SK-N-SH (cell line): ENCODE data around the gene ATF6.

ENCODE experiments used
- ELF1 ChIP-seq: IDR thresholded peaks from 2 replicates; pipeline ENCODE4 v1.4.0; 2012
- EP300 ChIP-seq, 2 experiments: IDR thresholded peaks; 2 replicates each; pipeline versions ENCODE4 v1.4.0 to v1.6.1; 2012; ENCODE audit warnings: borderline replicate concordance in 1 of 2, low read depth in 1 of 2, low read length in 1 of 2
- EZH2phosphoT487 ChIP-seq: fragments of 200-600 bp; sonication (generic); IDR thresholded peaks from 2 replicates; pipeline ENCODE4 v1.6.1; 2017; ENCODE audit warnings: low read depth, mixed run types, mild to moderate bottlenecking, antibody characterized with exemption, moderate library complexity, borderline replicate concordance
- FOSL2 ChIP-seq: IDR thresholded peaks from 2 replicates; pipeline ENCODE4 v1.4.0; 2012; ENCODE audit warnings: low read depth, mild to moderate bottlenecking, moderate library complexity, borderline replicate concordance
- FOXM1 ChIP-seq: IDR thresholded peaks from 2 replicates; pipeline ENCODE4 v1.4.0; 2012; ENCODE audit warnings: low read depth, mild to moderate bottlenecking
- MAX ChIP-seq: IDR thresholded peaks from 2 replicates; pipeline ENCODE4 v1.4.0; 2012; ENCODE audit warnings: low read depth
- MXI1 ChIP-seq: IDR thresholded peaks from 2 replicates; pipeline ENCODE4 v1.6.1; 2012; ENCODE audit warnings: mild to moderate bottlenecking, low read depth, low read length, improper control_type of control experiment
- RAD21 ChIP-seq: IDR thresholded peaks from 2 replicates; pipeline ENCODE4 v1.6.1; 2012; ENCODE audit warnings: mild to moderate bottlenecking, low read length
- TAF1 ChIP-seq: IDR thresholded peaks from 2 replicates; pipeline ENCODE4 v1.6.1; 2012; ENCODE audit warnings: low read depth, mild to moderate bottlenecking, low read length, moderate library complexity, borderline replicate concordance
- TF ChIP-seq, protein P1 (sequence below): fragments of 200-600 bp; sonication (generic); IDR thresholded peaks from 2 replicates; pipeline ENCODE4 v1.6.1; 2017; ENCODE audit warnings: antibody characterized with exemption, mild to moderate bottlenecking, moderate library complexity
- TF ChIP-seq, protein P2 (sequence below): fragments of 150-350 bp; IDR thresholded peaks from 2 replicates; pipeline ENCODE4 v1.6.1; 2017; ENCODE audit warnings: antibody characterized with exemption, low read length, low read depth, borderline replicate concordance

GRCh38 chr1:162000053-162000420 lies 233.9 kb downstream of the ATF6 start:
- TF ChIP-seq, protein P1, sequence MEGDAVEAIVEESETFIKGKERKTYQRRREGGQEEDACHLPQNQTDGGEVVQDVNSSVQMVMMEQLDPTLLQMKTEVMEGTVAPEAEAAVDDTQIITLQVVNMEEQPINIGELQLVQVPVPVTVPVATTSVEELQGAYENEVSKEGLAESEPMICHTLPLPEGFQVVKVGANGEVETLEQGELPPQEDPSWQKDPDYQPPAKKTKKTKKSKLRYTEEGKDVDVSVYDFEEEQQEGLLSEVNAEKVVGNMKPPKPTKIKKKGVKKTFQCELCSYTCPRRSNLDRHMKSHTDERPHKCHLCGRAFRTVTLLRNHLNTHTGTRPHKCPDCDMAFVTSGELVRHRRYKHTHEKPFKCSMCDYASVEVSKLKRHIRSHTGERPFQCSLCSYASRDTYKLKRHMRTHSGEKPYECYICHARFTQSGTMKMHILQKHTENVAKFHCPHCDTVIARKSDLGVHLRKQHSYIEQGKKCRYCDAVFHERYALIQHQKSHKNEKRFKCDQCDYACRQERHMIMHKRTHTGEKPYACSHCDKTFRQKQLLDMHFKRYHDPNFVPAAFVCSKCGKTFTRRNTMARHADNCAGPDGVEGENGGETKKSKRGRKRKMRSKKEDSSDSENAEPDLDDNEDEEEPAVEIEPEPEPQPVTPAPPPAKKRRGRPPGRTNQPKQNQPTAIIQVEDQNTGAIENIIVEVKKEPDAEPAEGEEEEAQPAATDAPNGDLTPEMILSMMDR, result no peak
- TF ChIP-seq MXI1 (no peak), EP300 (IDR thresholded peaks at IDR 0.05; ENCODE audit: borderline replicate concordance in 1 of 2, low read depth in 1 of 2, low read length in 1 of 2) (no peak), MAX (no peak), ELF1 (no peak), FOSL2 (no peak), EZH2phosphoT487 (no peak), TAF1 (no peak), FOXM1 (no peak), RAD21 (no peak)
- TF ChIP-seq, protein P2, sequence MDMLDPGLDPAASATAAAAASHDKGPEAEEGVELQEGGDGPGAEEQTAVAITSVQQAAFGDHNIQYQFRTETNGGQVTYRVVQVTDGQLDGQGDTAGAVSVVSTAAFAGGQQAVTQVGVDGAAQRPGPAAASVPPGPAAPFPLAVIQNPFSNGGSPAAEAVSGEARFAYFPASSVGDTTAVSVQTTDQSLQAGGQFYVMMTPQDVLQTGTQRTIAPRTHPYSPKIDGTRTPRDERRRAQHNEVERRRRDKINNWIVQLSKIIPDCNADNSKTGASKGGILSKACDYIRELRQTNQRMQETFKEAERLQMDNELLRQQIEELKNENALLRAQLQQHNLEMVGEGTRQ, result no peak
